SU-DHL-6 (cell line): ENCODE data around the gene PRPF8.

Experiments
- H2AFZ ChIP-seq: fragments of 200-600 bp; sonication (generic); 2 replicates; pipeline ENCODE4 v1.6.1; 2014; ENCODE audit warnings: low read depth, mild to moderate bottlenecking, moderate library complexity, mixed read lengths, antibody characterized with exemption, low read length; ENCODE audit not compliant: severe bottlenecking
- H3F3A ChIP-seq: fragments of 200-600 bp; shearing (Covaris generic); 2 replicates; pipeline ENCODE4 v1.6.0; 2016; ENCODE audit warnings: antibody characterized with exemption, mild to moderate bottlenecking; ENCODE audit not compliant: insufficient read depth
- H3K27ac ChIP-seq: fragments of 200-600 bp; sonication (generic); 2 replicates; pipeline ENCODE4 v1.5.1; 2016; ENCODE audit warnings: low read depth, mild to moderate bottlenecking, low read length, moderate library complexity, mixed read lengths
- H3K27me3 ChIP-seq: fragments of 200-600 bp; sonication (generic), shearing (Covaris generic); 2 replicates; pipeline ENCODE4 v1.6.0; 2014; ENCODE audit warnings: mild to moderate bottlenecking, low read length
- H3K36me3 ChIP-seq: fragments of 200-600 bp; sonication (generic); 2 replicates; pipeline ENCODE4 v1.6.1; 2014; ENCODE audit warnings: mild to moderate bottlenecking, low read length, mixed read lengths
- H3K4me2 ChIP-seq: fragments of 300-600, 200-600 bp; shearing (Covaris generic), sonication (generic); 2 replicates; pipeline ENCODE4 v1.6.0; 2014; ENCODE audit warnings: low read length, low read depth, mild to moderate bottlenecking; ENCODE audit not compliant: poor library complexity, severe bottlenecking
- H3K4me3 ChIP-seq: fragments of 200-600 bp; sonication (generic); 2 replicates; pipeline ENCODE4 v1.5.1; 2014; ENCODE audit warnings: antibody characterized with exemption, low read length, mild to moderate bottlenecking, mixed read lengths; ENCODE audit not compliant: insufficient read depth, poor library complexity, severe bottlenecking
- H3K79me2 ChIP-seq: fragments of 200-600 bp; sonication (generic); 2 replicates; pipeline ENCODE4 v1.6.1; 2014; ENCODE audit warnings: mild to moderate bottlenecking, low read length, moderate library complexity; ENCODE audit not compliant: insufficient read depth
- H3K9ac ChIP-seq: fragments of 200-600 bp; sonication (generic); 2 replicates; pipeline ENCODE4 v1.7.0; 2014; ENCODE audit warnings: mild to moderate bottlenecking, low read length
- H3K9me2 ChIP-seq: fragments of 200-600 bp; sonication (generic); replicated peaks from 2 replicates; pipeline ENCODE4 v1.6.1; 2014; ENCODE audit warnings: low read length; ENCODE audit not compliant: insufficient read depth
- H3K9me3 ChIP-seq: fragments of 200-600 bp; sonication (generic); 2 replicates; pipeline ENCODE4 v1.6.1; 2014; ENCODE audit warnings: low read length, mixed read lengths; ENCODE audit not compliant: insufficient read depth
- H4K20me1 ChIP-seq: fragments of 200-600 bp; sonication (generic); 2 replicates; pipeline ENCODE4 v1.6.1; 2014; ENCODE audit warnings: low read depth, mild to moderate bottlenecking, antibody characterized with exemption, low read length, moderate library complexity, mixed read lengths
- CTCF ChIP-seq: fragments of 200-600 bp; sonication (generic); IDR thresholded peaks from one replicate; pipeline ENCODE4 v1.5.1; 2017; ENCODE audit warnings: antibody characterized with exemption, mild to moderate bottlenecking, low read length, moderate library complexity; ENCODE audit not compliant: insufficient read depth, poor library complexity, severe bottlenecking
- EZH2phosphoT487 ChIP-seq: fragments of 200-600 bp; sonication (generic), shearing (Covaris generic); conservative IDR thresholded peaks from 2 replicates; pipeline ENCODE4 v1.6.1; 2018; ENCODE audit warnings: mild to moderate bottlenecking, antibody characterized with exemption, low read length, moderate library complexity, mixed read lengths

Gene PRPF8

GRCh38 chr17:1651559-1651844, 33.2 kb downstream of the PRPF8 start:
- Histone ChIP-seq H3K9ac (no peak overlapping the region), H3K79me2 (no peaks in the 10 kb centered on the region), H2AFZ (no peak overlapping the region), H3K9me2 (no peaks in the 10 kb centered on the region), H3F3A (peaks cover 19% of the 10 kb centered on the region; the same call in 1 of the 2 replicates), H3K4me2 (no peak overlapping the region), H3K4me3 (no peak overlapping the region), H3K9me3 (no peaks in the 10 kb centered on the region), H3K27ac (no peak overlapping the region), H3K27me3 (no peaks in the 10 kb centered on the region), H3K36me3 (peaks cover 9% of the 10 kb centered on the region; the same call in 1 of the 2 replicates), H4K20me1 (no peaks in the 10 kb centered on the region)
- TF ChIP-seq EZH2phosphoT487 (no peak), CTCF (no peak)

- no peaks in the 10 kb centered on the region for H3K27me3 ChIP-seq
- H2AFZ ChIP-seq, result no peak overlapping the region
- peaks cover 19% of the 10 kb centered on the region; the same call in 1 of the 2 replicates for H3F3A ChIP-seq
- peaks cover 8% of the 10 kb centered on the region; the same call in 1 of the 2 replicates for H3K36me3 ChIP-seq
- no peaks in the 10 kb centered on the region for H4K20me1 ChIP-seq
- H3K4me2 ChIP-seq, result no peak overlapping the region
- no peaks in the 10 kb centered on the region for H3K9me2 ChIP-seq
- no peaks in the 10 kb centered on the region for H3K79me2 ChIP-seq
- TF ChIP-seq EZH2phosphoT487 (no peak), CTCF (no peak)
- H3K27ac ChIP-seq, result no peak overlapping the region
- no peak overlapping the region for H3K4me3 ChIP-seq
- no peaks in the 10 kb centered on the region for H3K9me3 ChIP-seq
- no peak overlapping the region for H3K9ac ChIP-seq
Observed at GRCh38 chr17:1650731-1651558, 33.7 kb downstream of the PRPF8 start.

- H3K36me3 ChIP-seq, result 0 out of 2 replicates have a peak, but pooled peaks cover 5% of the 10 kb centered on the region
- peak within 1 kb of the TSS; percentile 53 for H3K4me3 ChIP-seq
- H3K4me2 ChIP-seq, result peak within 1 kb of the TSS; percentile 58
- TF ChIP-seq CTCF, result no peak
- no peak for TF ChIP-seq EZH2phosphoT487
- H4K20me1 ChIP-seq, result no peaks in the 10 kb centered on the region
- H2AFZ ChIP-seq, result peak within 1 kb of the TSS; percentile 32
- H3K9me2 ChIP-seq, result no peaks in the 10 kb centered on the region
- peak within 1 kb of the TSS; percentile 53 for H3K27ac ChIP-seq
- no peaks in the 10 kb centered on the region for H3K9me3 ChIP-seq
- peak within 1 kb of the TSS; percentile 50 for H3K9ac ChIP-seq
- no peaks in the 10 kb centered on the region for H3K79me2 ChIP-seq
- no peaks in the 10 kb centered on the region for H3K27me3 ChIP-seq
- peaks cover 19% of the 10 kb centered on the region; the same call in 1 of the 2 replicates for H3F3A ChIP-seq
Observed at GRCh38 chr17:1649844-1650501, 34.7 kb downstream of the PRPF8 start, which contains the start of gene RILP. RILP (minus strand) TSS chr17:1649866; CDS start chr17:1649804, 62 bp downstream.
